Stimulated activated memory B cell treated with anti-CD40 and anti-IgM and Interleukin-4, amounts not matched to agents 10 μg/mL and 1 μg/mL and 100 μg/mL, for 72 hours (primary cell): Measurements from ENCODE around the gene RTEL1.

Source experiments
- ATAC-seq: fragments of 150-1000 bp; cut with Tn5 transposase; 2 replicates; pipeline ENCODE4 v1.10.0; 2021
- H3K27ac Mint-ChIP-seq: one replicate; pipeline ENCODE4 v1.8.0; 2022; ENCODE audit warnings: mild to moderate bottlenecking, mixed read lengths
- H3K27me3 Mint-ChIP-seq: one replicate; pipeline ENCODE4 v1.8.0; 2022; ENCODE audit warnings: mixed read lengths
- H3K36me3 Mint-ChIP-seq: one replicate; pipeline ENCODE4 v1.8.0; 2022; ENCODE audit warnings: mixed read lengths
- H3K4me1 Mint-ChIP-seq: one replicate; pipeline ENCODE4 v1.8.0; 2022; ENCODE audit warnings: mixed read lengths
- H3K4me3 Mint-ChIP-seq: one replicate; pipeline ENCODE4 v1.8.0; 2022; ENCODE audit warnings: mild to moderate bottlenecking, moderate library complexity, mixed read lengths
- H3K9me3 Mint-ChIP-seq: one replicate; pipeline ENCODE4 v1.8.0; 2022; ENCODE audit warnings: mixed read lengths

The RTEL1 gene

GRCh38 chr20:63685269-63686026, 27.3 kb downstream of the RTEL1 start:
- no peak for ATAC-seq
- no peak overlapping the region for H3K27ac Mint-ChIP-seq
- no peaks in the 10 kb centered on the region for H3K27me3 Mint-ChIP-seq
- no peaks in the 10 kb centered on the region for H3K4me1 Mint-ChIP-seq
- H3K36me3 Mint-ChIP-seq = no peaks in the 10 kb centered on the region
- no peaks in the 10 kb centered on the region for H3K9me3 Mint-ChIP-seq
- H3K4me3 Mint-ChIP-seq = no peak overlapping the region

DNA sequence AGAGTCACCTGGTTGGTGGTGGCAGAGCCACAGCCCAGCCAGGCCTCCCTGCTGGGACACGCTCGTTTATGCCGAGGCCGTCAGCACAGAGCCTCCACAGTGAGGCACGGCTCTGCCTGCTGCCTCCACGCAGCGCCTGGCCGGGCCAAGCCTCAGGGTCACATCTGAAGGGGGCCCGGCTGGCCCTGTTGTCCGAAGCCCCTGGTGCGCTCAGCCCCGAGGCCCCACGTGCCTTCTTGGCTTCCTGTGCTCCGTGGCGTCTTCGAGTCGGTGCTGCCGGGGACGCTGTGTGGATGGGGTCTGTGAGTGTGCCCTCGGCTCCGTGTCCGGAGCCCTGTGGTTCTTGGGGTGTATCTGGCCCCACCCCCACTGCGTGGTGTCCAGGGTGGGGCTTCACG, 28.0 kb downstream of the RTEL1 start:
- peaks cover 2% of the 10 kb centered on the region for H3K4me1 Mint-ChIP-seq
- no peak overlapping the region for H3K4me3 Mint-ChIP-seq
- no peak overlapping the region for H3K27ac Mint-ChIP-seq
- ATAC-seq = no peak
- H3K27me3 Mint-ChIP-seq = no peaks in the 10 kb centered on the region
- H3K36me3 Mint-ChIP-seq = no peaks in the 10 kb centered on the region
- H3K9me3 Mint-ChIP-seq = no peaks in the 10 kb centered on the region

DNA sequence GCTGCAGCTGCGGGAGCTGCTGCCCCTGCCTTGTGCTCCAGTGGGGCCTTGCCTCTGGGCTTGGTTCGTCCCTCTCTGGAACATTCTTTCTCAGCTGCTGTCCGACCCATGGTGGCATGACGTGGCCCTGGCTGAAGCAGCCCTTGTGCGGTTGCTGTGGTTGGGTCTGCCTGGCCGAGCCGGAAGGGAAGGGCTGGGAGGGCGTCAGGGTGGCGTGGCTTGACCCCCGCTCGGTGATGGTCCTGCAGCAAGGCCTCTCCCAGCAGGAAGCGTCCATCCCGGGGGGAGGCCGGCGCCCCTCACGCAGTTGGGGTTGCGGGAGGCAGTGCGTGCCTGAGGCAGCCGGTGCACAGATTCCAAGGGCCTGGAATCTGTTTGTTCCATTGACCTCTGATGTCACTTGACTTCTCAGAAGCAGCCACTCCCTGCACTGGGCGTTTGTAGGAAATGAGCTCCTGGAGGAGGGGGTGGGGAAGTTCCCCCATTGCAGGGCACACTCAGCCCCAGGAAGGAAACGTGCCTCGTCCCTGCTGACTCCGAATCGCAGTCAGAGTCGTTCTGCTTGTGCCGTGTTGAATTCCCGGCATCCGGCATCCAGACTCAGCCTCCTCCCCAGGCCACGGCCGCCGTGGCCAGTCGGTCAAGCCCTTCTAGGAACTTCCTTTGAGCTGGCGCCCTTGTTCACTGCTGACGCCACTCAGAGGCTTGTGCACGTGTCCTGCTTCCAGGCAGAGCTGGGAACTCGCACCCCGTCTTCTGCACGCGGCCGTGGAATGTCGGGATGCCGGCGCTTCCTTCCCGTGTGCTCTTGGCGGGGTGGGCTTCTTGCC, 28.6 kb downstream of the RTEL1 start:
- no peak overlapping the region for H3K27ac Mint-ChIP-seq
- no peaks in the 10 kb centered on the region for H3K9me3 Mint-ChIP-seq
- no peaks in the 10 kb centered on the region for H3K27me3 Mint-ChIP-seq
- H3K36me3 Mint-ChIP-seq = no peaks in the 10 kb centered on the region
- H3K4me1 Mint-ChIP-seq = peaks cover 8% of the 10 kb centered on the region
- no peak overlapping the region for H3K4me3 Mint-ChIP-seq
- no peak for ATAC-seq

DNA sequence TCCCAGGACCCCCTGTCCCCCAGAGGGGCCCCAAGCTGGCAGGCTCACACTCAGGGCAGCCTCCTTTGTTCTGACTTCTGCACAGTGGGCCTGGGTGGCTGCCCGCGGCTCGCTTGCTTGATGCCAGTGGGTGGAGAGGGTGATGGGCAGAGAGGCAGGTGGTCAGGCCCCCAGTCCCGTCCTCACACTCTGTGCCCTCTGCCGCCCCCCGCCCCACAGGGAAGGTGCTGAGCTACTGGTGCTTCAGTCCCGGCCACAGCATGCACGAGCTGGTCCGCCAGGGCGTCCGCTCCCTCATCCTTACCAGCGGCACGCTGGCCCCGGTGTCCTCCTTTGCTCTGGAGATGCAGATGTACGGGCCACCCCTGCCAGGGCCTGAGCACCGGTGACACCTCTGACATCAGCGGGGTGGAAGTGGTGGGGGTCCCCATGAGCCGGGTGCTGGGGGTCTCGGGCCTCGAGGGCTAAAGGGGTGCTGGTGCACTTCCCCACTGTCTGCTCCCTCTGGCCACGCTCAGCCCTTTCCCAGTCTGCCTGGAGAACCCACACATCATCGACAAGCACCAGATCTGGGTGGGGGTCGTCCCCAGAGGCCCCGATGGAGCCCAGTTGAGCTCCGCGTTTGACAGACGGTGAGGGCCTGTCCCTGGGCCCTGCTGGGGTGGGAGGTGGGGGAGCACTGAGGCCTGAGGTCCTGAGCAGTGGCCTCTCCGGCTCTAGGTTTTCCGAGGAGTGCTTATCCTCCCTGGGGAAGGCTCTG, 29.5 kb downstream of the RTEL1 start:
- no peak for ATAC-seq
- peaks cover 9% of the 10 kb centered on the region for H3K4me1 Mint-ChIP-seq
- H3K36me3 Mint-ChIP-seq = no peaks in the 10 kb centered on the region
- no peaks in the 10 kb centered on the region for H3K9me3 Mint-ChIP-seq
- no peaks in the 10 kb centered on the region for H3K27me3 Mint-ChIP-seq
- H3K4me3 Mint-ChIP-seq = no peak overlapping the region
- no peak overlapping the region for H3K27ac Mint-ChIP-seq

DNA sequence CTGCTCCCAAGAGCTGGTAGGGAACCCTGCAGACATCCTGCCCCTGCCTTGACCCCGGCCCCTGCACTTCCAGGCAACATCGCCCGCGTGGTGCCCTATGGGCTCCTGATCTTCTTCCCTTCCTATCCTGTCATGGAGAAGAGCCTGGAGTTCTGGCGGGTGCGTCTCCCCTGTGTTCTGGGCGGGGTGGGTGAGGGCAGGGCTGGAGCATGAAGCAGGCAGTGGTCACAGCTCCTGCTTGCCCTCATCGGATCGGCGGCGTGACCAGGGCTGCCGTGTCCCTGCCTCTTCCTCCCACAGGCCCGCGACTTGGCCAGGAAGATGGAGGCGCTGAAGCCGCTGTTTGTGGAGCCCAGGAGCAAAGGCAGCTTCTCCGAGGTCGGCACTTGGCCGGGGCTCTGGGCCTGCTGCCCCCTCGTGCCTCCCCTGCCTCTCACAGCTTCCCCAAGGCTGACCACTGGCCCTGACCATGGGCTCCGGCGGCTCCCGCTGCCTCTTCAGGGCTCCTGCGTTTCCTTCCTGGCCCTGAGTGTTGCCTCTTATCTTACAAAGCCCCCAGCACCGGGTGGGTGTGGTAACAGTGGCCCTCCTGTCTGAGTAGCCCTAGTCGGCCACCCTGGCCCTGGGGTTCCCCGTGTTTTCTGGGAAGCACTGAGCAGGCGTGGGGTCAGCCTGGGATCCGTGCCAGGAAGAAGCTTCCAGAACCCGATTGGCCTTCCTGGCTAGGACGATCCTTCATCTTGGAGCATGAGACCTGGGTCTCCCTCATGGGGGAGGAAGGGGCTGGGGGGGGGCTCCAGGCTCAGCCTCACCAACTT, 30.3 kb downstream of the RTEL1 start:
- Mint-ChIP-seq H3K9me3 (no peaks in the 10 kb centered on the region), H3K27me3 (no peaks in the 10 kb centered on the region), H3K27ac (no peak overlapping the region), H3K4me3 (no peak overlapping the region), H3K36me3 (peaks cover under 1% of the 10 kb centered on the region), H3K4me1 (peaks cover 9% of the 10 kb centered on the region)
- no peak for ATAC-seq

GRCh38 chr20:63689046-63690002, 31.2 kb downstream of the RTEL1 start:
- Mint-ChIP-seq H3K4me3 (no peak overlapping the region), H3K27me3 (no peaks in the 10 kb centered on the region), H3K9me3 (no peaks in the 10 kb centered on the region), H3K4me1 (peaks cover 9% of the 10 kb centered on the region), H3K27ac (no peak overlapping the region), H3K36me3 (peaks cover 9% of the 10 kb centered on the region)
- peak; percentile 1 for ATAC-seq

GRCh38 chr20:63690003-63690897, 32.1 kb downstream of the RTEL1 start:
- Mint-ChIP-seq H3K27me3 (no peaks in the 10 kb centered on the region), H3K9me3 (no peaks in the 10 kb centered on the region), H3K4me1 (peaks cover 9% of the 10 kb centered on the region), H3K4me3 (no peak overlapping the region), H3K36me3 (peaks cover 10% of the 10 kb centered on the region), H3K27ac (no peak overlapping the region)
- ATAC-seq = no peak

- Mint-ChIP-seq H3K27me3 (no peaks in the 10 kb centered on the region), H3K27ac (no peak overlapping the region), H3K9me3 (no peaks in the 10 kb centered on the region), H3K4me3 (no peak overlapping the region), H3K4me1 (peaks cover 11% of the 10 kb centered on the region), H3K36me3 (peaks cover 10% of the 10 kb centered on the region)
- peak; percentile 13 for ATAC-seq
Measured at GRCh38 chr20:63690898-63691710, 33.0 kb downstream of the RTEL1 start.

DNA sequence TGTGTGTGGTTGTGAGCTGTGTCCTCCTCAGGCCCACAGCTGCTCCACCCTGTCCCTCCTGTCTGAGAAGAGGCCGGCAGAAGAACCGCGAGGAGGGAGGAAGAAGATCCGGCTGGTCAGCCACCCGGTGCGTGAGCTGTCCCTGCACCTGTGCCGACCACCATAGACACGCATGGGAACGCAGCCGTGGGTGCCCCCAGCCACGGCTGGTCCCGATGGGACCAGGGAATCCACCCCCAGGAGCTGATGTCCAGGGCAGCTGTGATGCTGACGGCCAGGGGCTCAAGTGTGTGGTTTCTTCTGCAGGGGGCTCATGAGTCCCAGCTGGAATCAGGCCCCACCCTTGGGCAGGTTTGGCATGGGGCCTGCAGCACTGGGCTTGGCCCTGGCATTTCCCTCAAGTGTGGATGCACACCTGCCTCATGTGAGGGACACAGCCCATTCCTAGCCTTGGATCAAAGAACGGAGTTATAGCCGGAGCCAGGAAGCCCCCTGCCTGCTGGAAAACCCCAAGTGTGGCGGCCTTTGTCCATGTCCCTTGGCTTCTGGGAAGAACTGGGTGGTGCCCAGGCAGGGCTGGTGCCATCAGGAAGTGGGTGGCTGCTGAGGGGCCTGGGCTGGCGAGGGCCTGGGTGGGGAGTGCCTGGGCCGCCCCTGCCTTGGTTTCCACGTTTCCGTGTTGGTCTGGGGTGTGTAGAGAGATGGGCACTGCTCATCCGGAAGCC, 33.8 kb downstream of the RTEL1 start:
- no peaks in the 10 kb centered on the region for H3K27me3 Mint-ChIP-seq
- H3K27ac Mint-ChIP-seq = no peak overlapping the region

DNA sequence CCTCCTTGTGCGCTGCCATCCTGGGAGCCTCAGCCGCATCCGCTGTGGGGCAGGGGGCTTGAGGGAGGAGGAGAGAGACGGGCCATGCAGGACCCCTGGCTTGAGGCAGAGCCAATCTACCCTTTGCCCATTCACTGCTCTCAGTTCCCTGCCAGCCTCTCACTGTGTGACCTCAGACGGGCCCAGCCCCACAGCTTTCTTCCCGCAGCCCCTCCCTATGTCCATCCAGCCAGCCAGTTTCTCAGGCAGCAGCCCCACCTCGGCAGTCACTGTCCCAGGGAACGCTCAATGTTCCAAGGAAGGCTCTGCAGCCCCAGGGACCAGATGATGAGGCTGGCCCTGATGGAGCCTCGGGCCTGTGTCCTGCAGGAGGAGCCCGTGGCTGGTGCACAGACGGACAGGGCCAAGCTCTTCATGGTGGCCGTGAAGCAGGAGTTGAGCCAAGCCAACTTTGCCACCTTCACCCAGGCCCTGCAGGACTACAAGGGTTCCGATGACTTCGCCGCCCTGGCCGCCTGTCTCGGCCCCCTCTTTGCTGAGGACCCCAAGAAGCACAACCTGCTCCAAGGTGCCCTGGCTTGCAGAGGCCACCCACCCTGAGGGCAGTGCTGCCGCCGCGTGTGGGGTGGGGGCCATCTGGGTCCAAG, 34.4 kb downstream of the RTEL1 start:
- Mint-ChIP-seq H3K36me3 (peaks cover 10% of the 10 kb centered on the region), H3K4me1 (peaks cover 22% of the 10 kb centered on the region), H3K27ac (no peak overlapping the region), H3K27me3 (no peaks in the 10 kb centered on the region), H3K4me3 (no peak overlapping the region), H3K9me3 (no peaks in the 10 kb centered on the region)
- no peak for ATAC-seq

More for the DNA sequence above, 33.8 kb downstream of the RTEL1 start:
- Mint-ChIP-seq H3K36me3 (peaks cover 10% of the 10 kb centered on the region), H3K4me3 (no peak overlapping the region), H3K9me3 (no peaks in the 10 kb centered on the region), H3K4me1 (peaks cover 15% of the 10 kb centered on the region)
- ATAC-seq = no peak

DNA sequence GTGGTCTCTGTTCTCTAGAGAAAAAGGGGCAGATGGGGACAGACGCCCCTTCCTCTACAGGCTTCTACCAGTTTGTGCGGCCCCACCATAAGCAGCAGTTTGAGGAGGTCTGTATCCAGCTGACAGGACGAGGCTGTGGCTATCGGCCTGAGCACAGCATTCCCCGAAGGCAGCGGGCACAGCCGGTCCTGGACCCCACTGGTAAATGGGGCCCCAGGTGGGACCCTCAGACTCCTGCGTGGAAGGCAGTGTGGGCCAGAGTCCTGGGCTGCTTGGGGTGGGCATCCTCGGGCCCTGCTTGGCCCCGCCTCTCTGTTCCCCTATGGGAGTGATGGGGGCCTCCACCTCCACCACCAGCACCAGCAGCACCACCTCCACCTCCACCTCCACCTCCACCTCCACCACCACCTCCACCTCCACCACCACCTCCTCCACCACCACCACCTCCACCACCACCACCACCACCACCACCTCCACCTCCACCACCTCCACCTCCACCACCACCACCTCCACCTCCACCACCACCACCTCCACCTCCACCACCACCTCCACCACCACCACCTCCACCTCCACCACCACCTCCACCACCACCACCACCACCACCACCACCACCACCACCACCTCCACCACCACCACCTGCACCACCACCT, 35.1 kb downstream of the RTEL1 start:
- Mint-ChIP-seq H3K4me1 (peaks cover 28% of the 10 kb centered on the region), H3K36me3 (peaks cover 10% of the 10 kb centered on the region), H3K27ac (peak overlapping the region; percentile 57), H3K4me3 (no peak overlapping the region), H3K27me3 (no peaks in the 10 kb centered on the region), H3K9me3 (no peaks in the 10 kb centered on the region)
- no peak for ATAC-seq
